ENCODE results near the gene BATF.

The BATF gene

GRCh38 chr14:75539162-75539560, 16.9 kb downstream of the BATF start:
- in situ Hi-C loops (cut with HindIII; ENCODE audit: low sequenced_read_pairs): no loop called here
- no peak overlapping the region for H3K4me3 ChIP-seq (ENCODE audit: low read depth, low read length)
- TF ChIP-seq, protein P1, sequence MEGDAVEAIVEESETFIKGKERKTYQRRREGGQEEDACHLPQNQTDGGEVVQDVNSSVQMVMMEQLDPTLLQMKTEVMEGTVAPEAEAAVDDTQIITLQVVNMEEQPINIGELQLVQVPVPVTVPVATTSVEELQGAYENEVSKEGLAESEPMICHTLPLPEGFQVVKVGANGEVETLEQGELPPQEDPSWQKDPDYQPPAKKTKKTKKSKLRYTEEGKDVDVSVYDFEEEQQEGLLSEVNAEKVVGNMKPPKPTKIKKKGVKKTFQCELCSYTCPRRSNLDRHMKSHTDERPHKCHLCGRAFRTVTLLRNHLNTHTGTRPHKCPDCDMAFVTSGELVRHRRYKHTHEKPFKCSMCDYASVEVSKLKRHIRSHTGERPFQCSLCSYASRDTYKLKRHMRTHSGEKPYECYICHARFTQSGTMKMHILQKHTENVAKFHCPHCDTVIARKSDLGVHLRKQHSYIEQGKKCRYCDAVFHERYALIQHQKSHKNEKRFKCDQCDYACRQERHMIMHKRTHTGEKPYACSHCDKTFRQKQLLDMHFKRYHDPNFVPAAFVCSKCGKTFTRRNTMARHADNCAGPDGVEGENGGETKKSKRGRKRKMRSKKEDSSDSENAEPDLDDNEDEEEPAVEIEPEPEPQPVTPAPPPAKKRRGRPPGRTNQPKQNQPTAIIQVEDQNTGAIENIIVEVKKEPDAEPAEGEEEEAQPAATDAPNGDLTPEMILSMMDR (IDR thresholded peaks at IDR 0.05; ENCODE audit: low read depth, low read length, missing control alignments): no peak
- DNase-seq (ENCODE audit: low read depth): no peak

DNA sequence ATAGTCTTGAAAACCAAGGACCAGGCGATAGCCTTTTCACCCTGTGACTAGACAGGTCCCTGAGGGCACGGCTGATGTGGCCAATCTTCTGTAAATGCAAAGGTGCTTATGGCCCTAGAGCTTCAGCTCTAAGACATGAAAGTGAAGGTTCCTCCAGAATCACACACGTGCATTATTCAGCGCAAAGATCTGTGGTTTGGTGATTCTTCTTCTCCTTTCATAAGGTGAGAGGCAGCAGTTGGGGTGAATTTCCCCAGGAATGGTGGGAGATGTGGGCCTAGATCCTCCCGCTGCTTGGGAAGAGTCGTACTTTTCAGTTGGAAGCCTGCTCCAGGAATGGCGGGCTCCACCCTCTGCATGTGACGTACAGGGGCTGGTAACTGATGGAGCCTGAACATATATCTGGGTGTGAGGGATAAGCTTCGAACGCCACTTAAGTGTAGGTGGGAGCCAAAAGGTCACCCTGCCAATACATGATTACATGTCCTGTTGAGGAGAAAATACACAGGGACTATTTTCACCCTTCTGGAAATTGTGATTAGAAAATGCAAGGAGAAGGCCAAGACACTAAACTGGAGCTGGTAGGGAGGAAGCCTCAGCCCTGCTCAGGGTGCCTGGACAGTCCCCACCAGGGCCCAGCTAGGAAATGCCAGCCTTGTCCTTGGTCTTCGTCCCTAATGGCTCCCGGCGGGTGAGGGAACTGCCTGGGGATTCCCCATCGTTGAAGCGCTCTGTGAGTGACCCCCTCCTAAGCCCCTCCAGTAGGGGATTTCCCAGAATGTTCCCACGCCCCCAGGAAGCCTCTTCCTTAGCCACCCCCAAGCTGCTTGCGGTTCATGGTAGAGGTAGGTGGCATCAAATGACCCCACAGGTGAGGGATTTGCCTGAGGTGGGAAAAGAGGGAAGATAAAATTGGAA, 17.6 kb downstream of the BATF start:
- in situ Hi-C loops (cut with HindIII; ENCODE audit: low sequenced_read_pairs): no loop called here
- no peak overlapping the region for H3K4me3 ChIP-seq (ENCODE audit: low read depth, low read length)
- TF ChIP-seq, protein P1 (IDR thresholded peaks at IDR 0.05; ENCODE audit: low read depth, low read length, missing control alignments): no peak
- DNase-seq (ENCODE audit: low read depth): no peak

DNA sequence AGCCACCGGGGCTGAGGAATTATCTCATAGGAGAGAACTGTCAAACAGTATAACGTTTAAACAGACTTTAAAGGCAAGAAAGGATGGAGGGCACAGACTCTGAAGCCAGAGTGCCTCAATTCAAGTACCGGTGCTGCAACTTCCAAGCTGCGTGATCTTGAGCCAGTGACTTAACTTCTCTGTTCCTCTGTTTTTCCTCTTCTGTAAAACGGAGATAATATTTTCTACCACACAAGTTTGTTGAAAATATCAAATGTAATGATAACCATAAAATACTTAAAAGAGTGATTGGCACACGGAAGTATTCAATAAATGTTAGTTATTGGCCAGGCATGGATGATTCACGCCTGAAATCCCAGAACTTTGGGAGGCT, 18.2 kb downstream of the BATF start:
- no peak overlapping the region for H3K4me3 ChIP-seq (ENCODE audit: low read depth, low read length)
- in situ Hi-C loops (cut with HindIII; ENCODE audit: low sequenced_read_pairs): no loop called here
- no peak for DNase-seq (ENCODE audit: low read depth)
- TF ChIP-seq, protein P1 (IDR thresholded peaks at IDR 0.05; ENCODE audit: low read depth, low read length, missing control alignments): no peak

GRCh38 chr14:75542588-75543091, 20.4 kb downstream of the BATF start:
- H3K4me3 ChIP-seq (ENCODE audit: low read depth, low read length): no peak overlapping the region
- TF ChIP-seq, protein P1 (IDR thresholded peaks at IDR 0.05; ENCODE audit: low read depth, low read length, missing control alignments): no peak
- in situ Hi-C loops (cut with HindIII; ENCODE audit: low sequenced_read_pairs): no loop called here
- DNase-seq (ENCODE audit: low read depth): no peak

GRCh38 chr14:75543253-75543652, 21.0 kb downstream of the BATF start:
- TF ChIP-seq, protein P1 (IDR thresholded peaks at IDR 0.05; ENCODE audit: low read depth, low read length, missing control alignments): no peak
- H3K4me3 ChIP-seq (ENCODE audit: low read depth, low read length): no peak overlapping the region
- in situ Hi-C loops (cut with HindIII; ENCODE audit: low sequenced_read_pairs): no loop called here
- DNase-seq (ENCODE audit: low read depth): no peak

DNA sequence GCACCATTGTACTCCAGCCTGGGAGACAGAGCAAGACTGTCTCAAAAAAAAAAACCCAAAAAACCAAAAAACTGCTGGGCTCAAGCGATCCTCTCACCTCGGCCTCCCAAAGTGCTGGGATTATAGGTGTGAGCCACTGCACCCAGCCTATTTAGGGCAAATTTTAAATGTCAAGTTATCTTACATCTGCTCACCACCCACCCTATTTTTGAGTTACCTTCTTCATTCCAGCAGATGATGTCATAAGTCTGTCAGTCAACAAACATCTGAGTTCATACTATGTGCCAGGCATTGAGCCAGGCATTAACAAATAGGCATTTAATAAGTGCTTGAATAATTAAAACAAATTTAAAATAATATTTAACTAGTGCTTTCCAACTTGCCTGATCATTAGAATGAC, 21.5 kb downstream of the BATF start:
- DNase-seq (ENCODE audit: low read depth): no peak
- no peak overlapping the region for H3K4me3 ChIP-seq (ENCODE audit: low read depth, low read length)
- in situ Hi-C loops (cut with HindIII; ENCODE audit: low sequenced_read_pairs): no loop called here
- TF ChIP-seq, protein P1 (IDR thresholded peaks at IDR 0.05; ENCODE audit: low read depth, low read length, missing control alignments): no peak

All from astrocyte of the cerebellum (primary cell).